ENCODE measurements around the gene PLA2G6. TPM values are rescaled to one million over a fixed set of nuclear protein-coding genes. Genes with fewer than 3 reads are reported as not detected.
"Not testable (repeated sequence)": the region's sequence is repeated elsewhere in the genome, so short reads cannot be mapped to it uniquely, and the experiment has no call there.

Gene PLA2G6
- total RNA-seq, 2 experiments from 2014 or later = 25.5 to 28.4 TPM

DNA sequence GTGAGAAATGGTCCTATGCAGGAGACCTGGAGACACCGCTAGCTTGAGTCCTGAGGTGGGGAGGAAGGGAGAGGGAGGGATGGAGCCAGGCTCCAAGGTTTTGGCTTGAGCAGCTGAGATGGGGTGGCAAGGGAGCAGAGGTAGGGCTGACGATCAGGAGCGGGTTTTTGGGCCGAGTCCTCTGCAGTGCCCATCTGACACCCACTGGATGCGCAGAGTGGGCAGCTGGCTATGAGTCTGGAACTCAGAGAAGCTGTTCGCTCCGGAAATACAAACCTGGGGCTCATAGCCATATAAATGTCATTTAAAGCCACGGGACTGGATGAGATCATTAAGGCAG, 19.7 kb upstream of the PLA2G6 start:
- ChIA-PET CTCF (interaction anchor here (0.7 to 1.3 kb wide), 7 partner anchors 9 to 815 kb away, joined by 3 to 7 read pairs (median 3); partner anchors contain the start of gene PLA2G6), POLR2A (interaction anchor here (1.1 to 3.9 kb wide), 4 partner anchors 12 to 22 kb away, joined by 3 to 22 read pairs (median 6); partner anchors contain the start of gene PLA2G6)

DNA sequence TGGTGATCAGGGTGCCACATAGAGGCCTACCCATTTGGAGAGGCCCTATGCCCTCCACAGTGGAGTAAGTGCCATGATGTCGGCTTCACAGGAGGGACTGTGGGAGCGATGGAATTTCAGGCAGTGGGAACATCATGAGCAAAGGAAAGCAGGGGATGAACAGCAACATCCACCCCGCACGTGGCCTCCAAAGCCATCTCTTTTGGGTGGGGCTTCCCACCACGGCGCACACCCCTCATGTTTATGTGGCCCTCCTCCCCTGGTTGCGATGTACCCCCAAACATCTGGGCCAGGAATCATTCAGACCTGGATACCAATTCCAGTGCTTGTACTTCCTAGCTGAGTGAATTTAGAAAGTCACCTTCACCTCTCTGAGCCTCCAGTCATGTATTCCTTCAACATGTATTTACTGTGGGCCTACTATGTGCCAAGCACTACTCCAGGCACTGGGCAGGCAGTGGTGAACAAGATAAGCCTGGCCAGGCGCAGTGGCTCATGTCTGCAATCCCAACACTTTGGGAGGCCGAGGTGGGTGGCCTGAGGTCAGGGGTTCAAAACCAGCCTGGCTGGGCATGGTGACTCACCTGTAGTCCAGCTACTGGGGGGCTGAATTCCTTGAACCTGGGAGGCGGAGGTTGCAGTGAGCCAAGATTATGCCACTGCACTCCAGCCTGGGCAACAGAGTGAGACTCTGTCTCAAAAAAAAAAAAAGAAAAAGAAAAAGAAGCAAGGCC, 18.4 kb upstream of the PLA2G6 start:
- CTCF ChIA-PET = no interaction called here

DNA sequence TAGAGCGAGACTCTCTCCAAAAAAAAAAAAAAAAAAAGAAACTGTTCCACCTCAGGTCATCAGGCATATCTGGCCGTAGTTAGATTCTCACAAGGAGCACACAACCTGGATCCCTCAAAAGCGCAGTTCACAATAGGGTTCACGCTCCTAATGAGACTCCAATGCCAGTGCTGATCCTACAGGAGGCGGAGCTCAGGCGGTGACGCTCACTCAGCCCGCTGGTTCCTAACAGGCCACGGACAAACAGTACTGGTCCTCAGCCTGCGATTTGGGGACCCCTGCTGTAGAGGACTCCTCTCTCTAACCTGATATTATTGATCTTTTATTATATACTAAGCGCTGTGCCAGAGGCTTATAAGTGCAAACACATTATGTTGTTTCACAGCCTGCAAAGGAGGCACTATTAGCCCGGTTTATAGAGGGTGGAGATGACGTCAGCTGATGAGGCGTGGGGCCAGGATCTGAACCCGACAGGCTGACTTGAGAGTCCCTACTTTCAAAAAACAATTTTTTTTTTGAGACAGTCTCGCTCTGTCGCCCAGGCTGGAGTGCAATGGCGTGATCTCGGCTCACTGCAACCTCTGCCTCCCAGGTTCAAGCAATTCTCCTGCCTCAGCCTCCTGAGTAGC, 15.3 kb upstream of the PLA2G6 start:
- POLR2A ChIA-PET = no interaction called here
- CTCF ChIA-PET = no interaction called here

More for the DNA sequence above, 18.4 kb upstream of the PLA2G6 start:
- POLR2A ChIA-PET = interaction anchor here (0.6 kb wide), 1 partner anchor 537 kb away, joined by 7 read pairs; no protein-coding TSS in a partner anchor

DNA sequence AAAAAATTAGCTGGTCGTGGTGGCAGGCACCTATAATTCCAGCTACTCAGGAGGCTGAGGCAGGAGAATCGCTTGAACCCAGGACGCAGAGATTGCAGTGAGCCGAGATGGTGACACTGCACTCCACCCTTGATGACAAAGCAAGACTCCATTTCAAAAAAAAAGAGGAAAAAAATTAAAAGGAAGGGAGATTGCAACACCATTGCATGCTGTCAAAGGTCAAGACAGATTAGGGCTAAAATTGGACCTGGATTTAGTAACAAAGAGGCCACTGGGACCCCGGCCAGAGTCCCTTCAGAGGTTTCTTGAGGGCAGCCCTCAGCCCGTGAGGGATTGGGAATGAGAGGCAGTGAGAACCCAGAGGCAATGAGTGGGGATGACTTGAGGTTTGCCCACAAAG, 11.9 kb upstream of the PLA2G6 start:
- POLR2A ChIA-PET = interaction anchor here (2.4 kb wide), 1 partner anchor 11 kb away, joined by 5 read pairs; no protein-coding TSS in a partner anchor

DNA sequence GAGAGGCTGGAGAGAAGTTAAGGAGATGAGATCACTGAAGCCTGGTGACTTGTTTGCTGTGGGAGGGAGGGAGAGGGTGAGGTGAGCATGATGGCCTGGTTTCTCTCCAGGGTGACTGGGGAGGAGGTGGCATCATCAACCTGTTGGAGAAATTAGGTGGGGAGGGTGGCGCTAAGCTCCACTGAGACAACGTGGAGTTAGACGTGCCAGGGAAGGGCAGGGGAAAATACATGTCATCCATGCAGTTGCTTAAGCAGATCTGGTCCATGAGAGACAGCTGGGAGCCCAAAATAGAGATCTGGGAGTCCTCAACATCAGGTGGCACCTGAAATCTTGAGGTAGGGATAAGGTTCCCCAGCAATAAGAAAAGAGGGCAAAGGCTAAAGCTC, 10.8 kb upstream of the PLA2G6 start:
- POLR2A ChIA-PET = interaction anchor here (2.4 kb wide), 1 partner anchor 12 kb away, joined by 5 read pairs; no protein-coding TSS in a partner anchor
- CTCF ChIA-PET = interaction anchor here (1.3 kb wide), 1 partner anchor 9 kb away, joined by 3 read pairs; no protein-coding TSS in a partner anchor

More for the DNA sequence above, 11.9 kb upstream of the PLA2G6 start:
- CTCF ChIA-PET = no interaction called here

DNA sequence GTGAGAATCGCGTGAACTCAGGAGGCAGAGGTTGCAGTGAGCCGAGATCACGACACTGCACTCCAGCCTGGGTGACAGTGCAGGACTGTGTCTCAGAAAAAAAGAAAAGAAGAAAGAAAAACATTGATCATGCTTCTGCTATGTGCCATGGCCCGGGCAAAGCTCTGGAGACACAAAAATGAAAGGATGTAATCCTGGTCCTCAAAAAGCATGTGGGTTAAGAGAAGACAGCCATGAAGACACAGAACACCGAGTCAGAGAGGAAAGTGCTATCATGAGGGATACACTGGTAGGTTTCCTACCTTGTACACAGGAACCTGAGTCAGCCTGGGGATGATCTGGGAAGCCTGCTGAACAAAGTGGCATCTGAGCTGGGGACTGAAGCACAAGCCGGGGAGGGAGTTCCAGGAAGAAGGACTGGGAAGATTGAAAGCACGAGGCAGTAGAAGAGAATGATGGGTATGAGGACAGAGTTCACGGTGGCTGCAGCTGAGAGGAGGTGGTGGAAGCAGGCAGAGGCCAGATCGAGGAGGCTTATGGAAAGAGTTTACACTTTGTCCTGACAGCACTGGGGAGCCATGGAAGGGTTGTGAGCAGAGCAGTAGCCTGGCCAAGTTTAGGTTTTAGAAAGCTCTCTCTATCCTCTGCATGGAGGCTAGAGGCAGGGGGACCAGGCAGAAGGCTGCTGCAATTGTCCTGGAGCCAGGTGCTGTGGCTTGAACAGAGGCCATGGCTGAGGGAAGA, 10.3 kb upstream of the PLA2G6 start:
- CTCF ChIA-PET = interaction anchor here (1.3 kb wide), 1 partner anchor 9 kb away, joined by 3 read pairs; no protein-coding TSS in a partner anchor
- POLR2A ChIA-PET = interaction anchor here (2.4 kb wide), 1 partner anchor 12 kb away, joined by 5 read pairs; no protein-coding TSS in a partner anchor

DNA sequence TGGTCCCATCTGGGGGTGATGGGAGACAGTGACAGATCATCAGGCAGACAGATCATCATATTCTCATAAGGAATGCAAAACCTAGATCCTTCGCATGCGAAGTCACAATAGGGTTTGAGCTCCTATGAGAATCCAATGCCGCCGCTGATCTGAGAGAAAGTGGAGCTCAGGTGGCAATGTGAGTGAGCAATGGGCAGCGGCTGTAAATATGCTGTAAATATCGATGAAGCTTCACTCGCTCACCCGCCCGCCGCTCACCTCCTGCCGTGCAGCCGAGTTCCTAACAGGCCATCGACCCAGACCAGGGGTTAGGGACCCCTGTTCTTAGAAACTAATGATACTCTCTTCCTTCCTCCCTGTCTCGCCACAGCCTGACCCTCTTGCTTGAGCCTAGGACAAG, 9.4 kb upstream of the PLA2G6 start:
- POLR2A ChIA-PET = no interaction called here
- CTCF ChIA-PET = no interaction called here

DNA sequence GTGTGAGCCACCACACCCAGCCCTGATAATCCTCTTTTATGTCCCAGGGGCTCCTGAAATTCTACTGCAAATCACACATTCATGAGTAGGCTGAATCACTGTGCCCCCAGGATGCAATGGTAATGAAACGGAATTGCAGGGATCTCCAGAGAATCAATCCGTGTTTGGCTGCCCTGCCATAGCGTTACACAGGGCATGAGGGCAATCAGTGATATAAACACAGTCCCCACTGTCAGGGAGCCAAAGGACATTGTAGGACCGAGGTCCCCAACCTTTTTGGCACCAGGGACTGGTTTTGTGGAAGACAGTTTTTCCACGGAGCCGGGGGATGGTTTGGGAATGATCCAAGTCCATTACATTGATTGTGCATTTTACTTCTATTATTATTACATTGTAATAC, 9.0 kb upstream of the PLA2G6 start:
- ChIA-PET CTCF (no interaction called here), POLR2A (interaction anchor here (1.8 kb wide), 1 partner anchor 11 kb away, joined by 8 read pairs; no protein-coding TSS in a partner anchor)

DNA sequence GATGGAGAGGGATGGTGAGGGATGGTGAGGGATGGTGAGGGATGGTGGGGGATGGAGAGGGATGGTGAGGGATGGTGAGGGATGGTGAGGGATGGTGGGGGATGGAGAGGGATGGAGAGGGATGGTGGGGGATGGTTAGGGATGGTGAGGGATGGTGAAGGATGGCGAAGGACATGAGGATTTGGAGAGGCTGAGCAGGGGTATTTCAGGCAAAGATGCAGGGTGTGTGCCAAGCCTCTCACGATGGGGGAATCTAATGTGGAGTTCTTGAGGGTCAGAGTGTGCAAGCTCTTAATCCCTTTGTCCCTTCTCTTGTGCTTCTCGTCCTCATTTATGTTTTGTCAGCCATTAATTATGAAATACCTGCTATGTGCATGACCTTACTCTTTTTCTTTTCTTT, 7.5 kb upstream of the PLA2G6 start:
- POLR2A ChIA-PET = interaction anchor here (1.8 kb wide), 1 partner anchor 12 kb away, joined by 8 read pairs; no protein-coding TSS in a partner anchor
- CTCF ChIA-PET = no interaction called here

DNA sequence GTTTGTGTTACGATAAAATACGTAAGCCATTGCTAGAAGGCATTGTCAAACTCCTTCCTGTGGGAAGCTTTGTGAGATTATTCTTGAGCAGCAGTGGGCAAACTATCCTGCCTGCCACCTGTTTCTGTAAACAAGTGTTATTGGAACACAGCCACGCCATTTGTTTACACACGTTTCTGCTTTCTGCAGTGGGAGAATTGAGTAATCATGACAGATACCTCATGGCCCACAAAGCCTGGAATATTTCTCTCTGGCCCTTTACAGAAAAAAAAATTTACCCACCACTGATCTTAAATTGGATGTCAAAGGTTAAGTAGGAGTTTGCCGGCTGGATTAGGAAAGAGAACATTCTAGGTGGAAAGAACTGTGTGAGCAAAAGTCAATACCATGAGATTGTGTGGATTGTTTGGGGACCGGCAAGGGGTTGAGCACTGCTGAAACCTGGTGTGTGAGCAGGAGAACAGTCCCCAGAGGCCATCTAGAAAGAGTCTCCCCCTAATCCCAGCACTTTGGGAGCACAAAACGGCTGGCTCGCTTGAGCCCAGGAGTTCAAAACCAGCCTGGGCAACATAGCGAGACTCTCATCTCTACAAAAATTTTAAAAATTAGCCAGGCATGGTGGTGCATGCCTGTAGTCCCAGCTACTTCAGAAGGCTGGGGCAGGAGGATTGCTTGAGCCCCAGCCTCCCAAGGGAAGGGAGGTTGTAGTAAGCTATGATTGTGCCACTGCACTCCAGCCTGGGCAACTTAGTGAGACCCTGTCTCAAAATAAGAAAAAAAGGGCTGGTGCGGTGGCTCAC, 6.0 kb upstream of the PLA2G6 start:
- CTCF ChIA-PET = no interaction called here
- POLR2A ChIA-PET = no interaction called here

DNA sequence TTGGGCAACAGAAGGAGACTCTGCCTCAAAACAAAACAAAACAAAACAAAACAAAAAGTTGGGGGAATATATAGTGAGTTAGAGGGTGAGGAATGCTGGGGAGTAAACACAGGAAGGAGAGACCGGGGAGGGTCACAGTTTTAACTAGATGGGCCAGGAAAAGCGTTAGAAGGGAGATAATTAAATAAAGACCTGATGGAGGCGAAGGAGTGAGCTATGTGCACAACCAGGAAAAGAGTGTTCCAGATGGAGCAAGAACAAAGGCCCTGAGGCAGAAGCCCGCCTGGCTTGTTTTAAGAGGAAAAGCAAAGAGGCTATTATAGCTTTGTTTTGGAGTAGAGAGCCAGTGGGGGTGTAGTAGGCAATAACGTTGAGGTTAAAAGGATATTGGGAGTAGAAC, 4.8 kb upstream of the PLA2G6 start:
- ChIA-PET CTCF (no interaction called here), POLR2A (no interaction called here)

DNA sequence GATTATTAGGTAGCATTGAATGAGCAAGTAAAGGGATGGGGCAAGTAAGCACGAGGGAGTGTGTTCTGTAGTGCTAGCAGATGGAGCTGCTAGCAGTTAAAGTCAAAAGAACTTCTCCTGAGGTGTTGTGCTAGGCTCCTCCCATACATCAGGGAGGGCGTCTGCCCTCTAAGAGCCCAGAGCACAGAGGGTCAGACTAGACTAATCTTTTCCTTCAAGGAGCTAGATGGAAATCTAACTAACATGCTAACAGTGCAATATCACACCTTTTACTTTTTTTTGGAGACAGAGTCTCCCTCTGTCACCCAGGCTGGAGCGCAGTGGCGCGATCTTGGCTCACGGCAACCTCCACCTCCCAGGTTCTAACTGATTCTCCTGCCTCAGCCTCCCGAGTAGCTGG, 3.2 kb upstream of the PLA2G6 start:
- POLR2A ChIA-PET = interaction anchor here (0.6 to 1.0 kb wide), 2 partner anchors 17 to 26 kb away, joined by 3 read pairs; partner anchors contain the start of gene MAFF
- CTCF ChIA-PET = no interaction called here

DNA sequence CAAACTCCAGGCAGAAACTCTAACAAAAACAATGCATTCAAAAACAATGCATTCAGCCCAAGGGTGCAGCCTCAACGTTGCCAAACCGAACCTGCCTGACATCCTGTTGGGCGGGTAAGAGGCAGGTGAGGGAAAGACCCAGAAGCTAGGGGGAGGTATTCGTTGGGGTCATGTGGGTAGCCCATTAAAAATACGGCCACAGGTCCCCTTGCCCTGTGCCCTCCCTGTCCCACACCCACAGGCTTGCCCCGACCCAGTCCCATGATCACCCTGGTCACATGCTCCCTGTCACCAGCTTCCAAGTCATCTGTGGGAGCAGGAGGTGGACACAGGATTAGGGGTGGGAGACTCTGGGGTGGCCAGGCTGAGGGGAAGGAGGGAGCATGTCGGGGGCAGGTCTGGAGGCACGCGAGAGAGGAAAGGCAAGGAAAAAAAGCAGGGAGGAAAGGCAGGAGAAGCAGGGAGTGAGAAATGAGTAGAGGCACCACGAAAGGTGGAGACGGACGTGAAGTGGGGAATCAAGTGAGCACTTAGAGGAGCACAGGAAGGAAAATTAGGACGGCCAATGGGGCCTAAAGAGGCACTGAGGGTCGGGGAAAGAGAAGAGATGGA, 683 bp downstream of the PLA2G6 start:
- POLR2A ChIA-PET = interaction anchor here (0.6 to 2.6 kb wide), 2 partner anchors 21 to 34 kb away, joined by 5 to 22 read pairs; partner anchors contain the start of gene MAFF
- CTCF ChIA-PET = interaction anchor here (0.6 to 1.0 kb wide), 2 partner anchors 20 to 821 kb away, joined by 3 to 4 read pairs; no protein-coding TSS in a partner anchor

DNA sequence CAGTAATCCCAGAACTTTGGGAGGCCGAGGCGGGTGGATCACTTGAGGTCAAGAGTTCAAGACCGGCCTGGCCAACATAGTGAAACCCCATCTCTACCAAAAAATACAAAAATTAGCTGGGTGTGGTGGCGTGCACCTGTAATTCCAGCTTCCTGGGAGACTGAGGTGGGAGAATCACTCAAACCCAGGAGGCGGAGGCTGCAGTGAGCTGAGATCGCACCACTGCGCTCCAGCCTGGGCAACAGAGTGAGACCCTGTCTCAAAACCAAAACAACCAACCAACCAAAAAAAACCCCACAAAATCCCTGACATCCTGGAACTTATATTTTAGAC, 3.1 kb downstream of the PLA2G6 start:
- CTCF ChIA-PET = not testable (repeated sequence)
- POLR2A ChIA-PET = interaction anchor here (0.7 to 1.1 kb wide), 2 partner anchors 23 to 65 kb away, joined by 3 read pairs; partner anchors contain the start of gene MAFF

DNA sequence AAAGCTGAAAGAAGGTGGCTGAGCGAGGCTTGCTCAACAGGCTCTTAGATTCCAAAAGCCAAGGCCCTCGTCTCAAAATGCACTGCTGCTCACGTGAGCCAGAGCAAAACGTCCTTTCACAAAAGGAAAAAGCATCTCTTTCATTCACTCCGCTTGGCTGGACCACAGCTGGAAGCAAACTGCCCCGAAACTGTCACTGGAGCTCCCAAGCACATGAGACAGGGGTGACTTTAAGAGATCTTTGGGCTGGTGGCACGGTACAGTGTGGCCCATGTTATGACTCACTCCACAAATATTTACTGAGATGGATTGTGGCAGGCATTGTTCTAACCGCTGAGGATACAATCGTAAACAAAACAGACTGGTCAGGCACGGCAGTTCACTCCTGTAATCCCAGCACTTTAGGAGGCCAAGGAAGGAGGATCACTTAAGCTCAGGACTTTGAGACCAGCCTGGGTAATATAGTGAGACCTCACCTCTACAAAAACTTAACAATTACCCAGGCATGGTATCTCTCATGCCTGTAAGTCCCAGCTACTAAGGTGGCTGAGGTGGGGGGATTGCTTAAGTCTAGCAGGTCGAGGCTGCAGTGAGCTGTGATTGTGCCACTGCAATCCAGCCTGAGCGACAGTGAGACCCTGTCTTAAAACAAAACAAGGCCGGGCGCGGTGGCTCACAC, 3.6 kb downstream of the PLA2G6 start:
- ChIA-PET POLR2A (interaction anchor here (0.7 kb wide), 1 partner anchor 64 kb away, joined by 3 read pairs; no protein-coding TSS in a partner anchor), CTCF (no interaction called here)

DNA sequence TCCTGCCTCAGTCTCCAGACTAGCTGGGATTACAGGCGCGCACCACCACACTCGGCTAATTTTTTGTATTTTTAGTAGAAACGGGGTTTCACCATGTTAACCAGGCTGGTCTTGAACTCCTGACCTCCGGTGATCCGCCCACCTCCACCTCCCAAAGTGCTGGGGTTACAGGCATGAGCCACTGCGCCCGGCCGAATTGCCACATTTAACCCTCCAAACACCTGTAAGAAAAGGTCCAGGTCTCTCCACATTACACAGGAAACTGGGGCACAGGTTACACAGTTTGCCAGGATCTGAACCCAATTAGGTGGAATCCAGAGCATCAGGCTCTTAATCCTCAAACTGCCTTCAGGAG, 4.1 kb downstream of the PLA2G6 start:
- POLR2A ChIA-PET = not testable (repeated sequence)
- CTCF ChIA-PET = interaction anchor here (1.7 kb wide), 1 partner anchor 125 kb away, joined by 4 read pairs; no protein-coding TSS in a partner anchor

DNA sequence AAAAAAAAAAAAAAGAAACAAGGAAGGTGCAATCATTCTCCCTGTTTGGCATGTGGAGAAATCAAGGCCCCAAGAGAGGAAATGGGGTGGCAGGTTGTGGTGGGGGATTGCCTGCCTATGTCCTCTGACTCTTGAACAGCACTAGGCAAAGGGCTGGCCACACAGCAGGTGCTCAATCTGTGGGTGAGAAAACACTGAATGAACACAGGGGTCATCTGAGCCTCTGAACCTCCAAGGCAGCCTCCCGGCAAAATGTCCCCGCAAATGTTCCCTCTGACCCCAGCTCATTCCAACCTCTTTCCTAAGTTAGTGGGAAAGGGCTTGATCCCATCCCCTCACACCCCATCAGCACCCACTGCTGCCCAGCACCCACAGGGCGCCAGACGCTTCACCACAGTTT, 4.6 kb downstream of the PLA2G6 start:
- CTCF ChIA-PET = interaction anchor here (0.6 to 1.7 kb wide), 6 partner anchors 24 to 509 kb away, joined by 3 to 6 read pairs (median 3); no protein-coding TSS in a partner anchor

DNA sequence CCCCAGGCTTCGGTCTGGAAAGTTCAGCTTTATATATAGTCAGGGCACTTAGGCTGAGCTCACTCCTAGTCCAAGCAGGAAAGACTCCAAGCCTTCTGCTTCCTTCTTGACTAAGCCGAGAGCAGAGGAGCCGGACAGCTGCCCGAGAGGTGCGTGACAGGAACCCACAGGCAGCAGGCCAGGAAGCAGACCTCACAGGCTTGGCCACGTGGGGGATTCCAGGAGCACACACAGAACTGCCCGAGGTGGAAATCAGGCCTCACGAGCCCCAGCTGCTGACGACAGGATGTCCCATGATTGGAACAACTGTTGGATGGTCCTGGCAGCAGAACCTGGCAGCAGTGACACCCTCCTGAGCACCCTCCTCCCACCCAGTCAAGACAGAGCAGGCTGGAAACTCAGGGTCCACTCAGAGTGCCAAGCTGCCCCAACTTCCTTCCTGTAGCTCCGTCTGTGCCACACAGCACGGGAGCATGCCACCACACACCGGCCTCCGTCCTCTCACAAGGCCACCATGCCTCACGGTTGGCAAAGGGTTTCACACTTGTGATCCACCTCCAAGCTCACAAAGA, 5.4 kb downstream of the PLA2G6 start:
- ChIA-PET CTCF (interaction anchor here (0.6 to 1.7 kb wide), 5 partner anchors 23 to 124 kb away, joined by 3 to 6 read pairs (median 3); no protein-coding TSS in a partner anchor), POLR2A (interaction anchor here (1.2 kb wide), 1 partner anchor 27 kb away, joined by 6 read pairs; no protein-coding TSS in a partner anchor)

More for the DNA sequence above, 4.6 kb downstream of the PLA2G6 start:
- POLR2A ChIA-PET = no interaction called here
